K562 (cell line): ENCODE measurements around the gene SLC38A7. TPM values are rescaled to one million over a fixed set of nuclear protein-coding genes. Genes with fewer than 3 reads are reported as not detected.

Experiments
- ARNT ChIP-seq, 2 experiments: fragments of 450-650 bp; IDR thresholded peaks; 2 replicates each; pipeline ENCODE4 v1.6.1; 2016; ENCODE audit warnings: mild to moderate bottlenecking in 1 of 2
- FOXO4 ChIP-seq: fragments of 450-650 bp; formaldehyde crosslinking; IDR thresholded peaks from 2 replicates; pipeline ENCODE4 v1.4.0; 2020; ENCODE audit warnings: mild to moderate bottlenecking, moderate library complexity
- HDGF ChIP-seq: fragments of 450-650 bp; IDR thresholded peaks from 2 replicates; pipeline ENCODE4 v1.6.1; 2016
- HOXB6 ChIP-seq: fragments of 250-450 bp; sonication (Bioruptor Pico); IDR thresholded peaks from 2 replicates; pipeline ENCODE4 v1.5.1; 2022; ENCODE audit warnings: mild to moderate bottlenecking, borderline replicate concordance
- L3MBTL2 ChIP-seq: fragments of 450-650 bp; IDR thresholded peaks from 2 replicates; pipeline ENCODE4 v1.6.1; 2016; ENCODE audit warnings: mild to moderate bottlenecking, moderate library complexity
- MYC ChIP-seq, 2 experiments: fragments of 250-450 bp in 1 of 2; sonication (Bioruptor Pico) in 1 of 2; IDR thresholded peaks; 2 replicates each; pipeline versions ENCODE4 v1.5.1 to v1.6.1; 2012 to 2021; ENCODE audit warnings: low read depth in 2 of 2, borderline replicate concordance in 1 of 2, improper control_type of control experiment in 1 of 2, low read length in 1 of 2, mild to moderate bottlenecking in 1 of 2, moderate library complexity in 1 of 2
- NR2C2 ChIP-seq, 2 experiments: fragments of 200-800 bp in 1 of 2; sonication (Bioruptor generic) in 1 of 2; sonication (generic) in 1 of 2; formaldehyde crosslinking in 1 of 2; IDR thresholded peaks; 2 replicates each; pipeline versions ENCODE4 v1.6.1 to v1.8.0; 2016 to 2022; ENCODE audit warnings: mild to moderate bottlenecking in 1 of 2, missing compliant biosample characterization in 1 of 2, missing genetic modification characterization in 1 of 2, missing genetic modification reagents in 1 of 2
- PHF20 ChIP-seq: fragments of 450-650 bp; IDR thresholded peaks from 2 replicates; pipeline ENCODE4 v1.6.1; 2018; ENCODE audit not compliant: partially characterized antibody
- POLR2A ChIP-seq: fragments of 450-650 bp; conservative IDR thresholded peaks from 2 replicates; pipeline ENCODE4 v1.6.1; 2016
- PREB ChIP-seq: sonication (generic); formaldehyde crosslinking; IDR thresholded peaks from 2 replicates; pipeline ENCODE4 v1.8.1; 2023; ENCODE audit warnings: mild to moderate bottlenecking, missing genetic modification reagents
- RB1 ChIP-seq: fragments of 450-650 bp; IDR thresholded peaks from 2 replicates; pipeline ENCODE4 v1.6.1; 2017; ENCODE audit warnings: low read depth, mild to moderate bottlenecking
- RBFOX2 ChIP-seq: fragments of 200-400 bp; formaldehyde crosslinking; IDR thresholded peaks from 2 replicates; pipeline ENCODE4 v1.6.1; 2017; ENCODE audit warnings: low read depth, mild to moderate bottlenecking, low read length, moderate library complexity
- SMC3 ChIP-seq: conservative IDR thresholded peaks from 2 replicates; pipeline ENCODE4 v1.6.1; 2011; ENCODE audit warnings: low read depth, low read length, improper control_type of control experiment; ENCODE audit not compliant: insufficient read depth
- STAT6 ChIP-seq: sonication (generic); formaldehyde crosslinking; IDR thresholded peaks from 2 replicates; pipeline ENCODE4 v1.8.1; 2023; ENCODE audit warnings: mild to moderate bottlenecking, missing genetic modification reagents
- TAF1 ChIP-seq: IDR thresholded peaks from 2 replicates; pipeline ENCODE4 v1.6.1; 2011; ENCODE audit warnings: mild to moderate bottlenecking, low read length, moderate library complexity; ENCODE audit not compliant: insufficient read depth, control insufficient read depth, severe bottlenecking; ENCODE audit errors: extremely low read depth
- USF2 ChIP-seq: sonication (generic); formaldehyde crosslinking; IDR thresholded peaks from 2 replicates; pipeline ENCODE4 v1.5.0; 2020; ENCODE audit warnings: missing genetic modification reagents
- ZBTB7A ChIP-seq: IDR thresholded peaks from 2 replicates; pipeline ENCODE4 v1.6.1; 2011; ENCODE audit warnings: low read depth, mild to moderate bottlenecking, low read length, moderate library complexity, borderline replicate concordance; ENCODE audit not compliant: control insufficient read depth
- ZKSCAN8 ChIP-seq: fragments of 200-800 bp; sonication (Bioruptor generic); IDR thresholded peaks from 2 replicates; pipeline ENCODE4 v1.6.1; 2016; ENCODE audit warnings: missing genetic modification characterization, missing compliant biosample characterization
- polyA plus RNA-seq, 8 experiments: library from polyadenylated mRNA; depleted of rRNA in 4 of 8; stranded (reverse) in 5 of 8; unstranded in 3 of 8; fragments of >200 nt; fragmentation: Nextera tagmentation in 2 of 8; fragmentation: Illumina TruSeq in 1 of 8; extraction: Ambion mirVana in 2 of 8; extraction: Trizol in 1 of 8; gene quantifications; 2 replicates each; pipeline versions ENCODE4 v1.2.1 to v1.2.3, GENCODE V29; 2011 to 2014; ENCODE audit warnings: inconsistent platforms in 1 of 8, missing spikeins in 1 of 8
- total RNA-seq, 7 experiments: library from RNA; depleted of rRNA in 6 of 7; stranded (reverse); fragments of >200 nt in 6 of 7; fragmentation: Illumina TruSeq in 2 of 7; extraction: Trizol in 2 of 7; gene quantifications; 2 replicates each; pipeline versions ENCODE4 v1.2.1 to v1.2.3, GENCODE V29; 2011 to 2021; ENCODE audit warnings: low replicate concordance in 1 of 7
- TF ChIP-seq, protein P1 (sequence below): sonication (generic); formaldehyde crosslinking; IDR thresholded peaks from 2 replicates; pipeline ENCODE4 v1.8.1; 2023; ENCODE audit warnings: mild to moderate bottlenecking, missing genetic modification reagents

SLC38A7 gene
- total and polyA plus RNA-seq, 9 of the 15 experiments (the other 6 are each of a cell fraction or from before 2014, with no cell fraction given) = 2.7 to 12.2 (median 6.5) TPM

GRCh38 chr16:58684354-58685083 is at the start of gene SLC38A7 (continued):
- peak; percentile 74; the same call in 1 of the 2 replicates for TF ChIP-seq STAT6 (CRISPR knock-in tag)
- TF ChIP-seq RBFOX2 = peak; percentile 63; the same call in 1 of the 2 replicates
- TF ChIP-seq HDGF = no peak
- peak; percentile 96 for TF ChIP-seq PHF20
- no peak for TF ChIP-seq ZBTB7A
- no peak for TF ChIP-seq PREB
- TF ChIP-seq ZKSCAN8 = no peak
- TF ChIP-seq SMC3 = no peak
- peak; percentile 73 for TF ChIP-seq MYC (IDR thresholded peaks at IDR 0.05; ENCODE audit: low read depth, low read length)
- no peak for TF ChIP-seq MYC (CRISPR knock-in tag; IDR thresholded peaks at IDR 0.05; ENCODE audit: borderline replicate concordance, low read depth)
- no peak for TF ChIP-seq HOXB6 (CRISPR knock-in tag)
- TF ChIP-seq, protein P1, sequence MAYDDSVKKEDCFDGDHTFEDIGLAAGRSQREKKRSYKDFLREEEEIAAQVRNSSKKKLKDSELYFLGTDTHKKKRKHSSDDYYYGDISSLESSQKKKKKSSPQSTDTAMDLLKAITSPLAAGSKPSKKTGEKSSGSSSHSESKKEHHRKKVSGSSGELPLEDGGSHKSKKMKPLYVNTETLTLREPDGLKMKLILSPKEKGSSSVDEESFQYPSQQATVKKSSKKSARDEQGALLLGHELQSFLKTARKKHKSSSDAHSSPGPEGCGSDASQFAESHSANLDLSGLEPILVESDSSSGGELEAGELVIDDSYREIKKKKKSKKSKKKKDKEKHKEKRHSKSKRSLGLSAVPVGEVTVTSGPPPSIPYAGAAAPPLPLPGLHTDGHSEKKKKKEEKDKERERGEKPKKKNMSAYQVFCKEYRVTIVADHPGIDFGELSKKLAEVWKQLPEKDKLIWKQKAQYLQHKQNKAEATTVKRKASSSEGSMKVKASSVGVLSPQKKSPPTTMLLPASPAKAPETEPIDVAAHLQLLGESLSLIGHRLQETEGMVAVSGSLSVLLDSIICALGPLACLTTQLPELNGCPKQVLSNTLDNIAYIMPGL (CRISPR knock-in tag) = no peak
- no peak for TF ChIP-seq NR2C2 (CRISPR knock-in tag; IDR thresholded peaks at IDR 0.05)
- TF ChIP-seq NR2C2 (tag; IDR thresholded peaks at IDR 0.05) = peak; percentile 22; the same call in 1 of the 2 replicates
- TF ChIP-seq USF2 = peak; percentile 100
- no peak for TF ChIP-seq FOXO4 (CRISPR knock-in tag)
- TF ChIP-seq ARNT (IDR thresholded peaks at IDR 0.05) = 0 out of 4 replicates have a peak, but pooled peaks of 1 of the 2 experiments have one; percentile 34
- peak; percentile 64 for TF ChIP-seq POLR2A
- TF ChIP-seq RB1 = peak; percentile 62; the same call in 1 of the 2 replicates
- peak; percentile 34 for TF ChIP-seq TAF1
- TF ChIP-seq L3MBTL2 = peak; percentile 58
